Measurements from ENCODE around the gene TNRC6C. TPM values are rescaled to one million over a fixed set of nuclear protein-coding genes. Genes with fewer than 3 reads are reported as not detected.

Gene TNRC6C
- total and polyA plus RNA-seq, 9 of the 15 experiments (the other 6 are each of a cell fraction or from before 2014, with no cell fraction given): 0.20 to 4.9 (median 2.3) TPM

DNA sequence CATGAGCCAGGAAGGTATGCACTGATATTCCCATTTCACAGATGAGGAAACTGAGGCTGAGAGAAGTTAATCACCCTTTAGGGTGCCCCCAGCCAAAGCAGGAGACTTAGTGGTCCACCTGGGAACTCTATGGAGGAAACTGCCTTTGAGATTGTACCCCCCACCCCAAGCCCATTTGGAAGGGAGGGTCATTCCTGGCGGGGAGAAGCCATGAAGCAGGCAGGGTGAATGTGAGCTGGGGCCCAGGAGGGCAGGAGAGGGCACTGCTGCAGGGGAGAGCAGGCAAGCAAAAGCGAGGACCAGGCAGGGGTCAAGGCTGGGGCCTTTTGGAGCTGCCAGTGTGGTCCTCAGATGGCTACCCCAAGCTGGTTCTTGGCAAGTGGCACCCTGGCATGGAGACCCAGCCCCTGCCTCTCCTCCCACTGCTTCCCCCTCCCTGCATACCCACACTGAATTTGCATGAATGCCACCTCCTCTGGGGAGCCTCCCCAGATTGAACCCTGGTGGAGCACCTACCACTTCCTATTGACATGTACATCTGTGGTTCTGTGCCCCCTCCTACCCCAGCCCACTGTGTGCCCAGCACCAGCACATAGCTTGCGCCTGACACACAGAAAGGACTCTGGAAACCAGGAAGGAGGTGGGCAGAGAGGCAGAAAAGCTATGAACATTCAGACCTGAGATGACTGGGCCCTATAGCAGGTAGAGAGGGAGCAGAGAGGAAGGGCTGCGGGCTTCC lies 171.0 kb downstream of the TNRC6C start (continued):
- TF ChIP-seq, protein P1, sequence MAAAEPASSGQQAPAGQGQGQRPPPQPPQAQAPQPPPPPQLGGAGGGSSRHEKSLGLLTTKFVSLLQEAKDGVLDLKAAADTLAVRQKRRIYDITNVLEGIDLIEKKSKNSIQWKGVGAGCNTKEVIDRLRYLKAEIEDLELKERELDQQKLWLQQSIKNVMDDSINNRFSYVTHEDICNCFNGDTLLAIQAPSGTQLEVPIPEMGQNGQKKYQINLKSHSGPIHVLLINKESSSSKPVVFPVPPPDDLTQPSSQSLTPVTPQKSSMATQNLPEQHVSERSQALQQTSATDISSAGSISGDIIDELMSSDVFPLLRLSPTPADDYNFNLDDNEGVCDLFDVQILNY (CRISPR knock-in tag; IDR thresholded peaks at IDR 0.05): no peak
- TF ChIP-seq HNRNPH1 (optimal IDR thresholded peaks at IDR 0.05; ENCODE audit: low read depth, low read length) (no peak), ATF1 (CRISPR knock-in tag; IDR thresholded peaks at IDR 0.05) (no peak), ATF1 (tag; IDR thresholded peaks at IDR 0.05) (no peak; the same call in 1 of the 2 replicates), U2AF1 (optimal IDR thresholded peaks at IDR 0.05; ENCODE audit: low read depth, low read length) (no peak), ZNF23 (CRISPR knock-in tag; IDR thresholded peaks at IDR 0.05) (no peak), RAD21 (CRISPR knock-in tag; conservative IDR thresholded peaks at IDR 0.05 in 1 of 2, IDR thresholded peaks at IDR 0.05 in 1 of 2) (no peak), CREM (IDR thresholded peaks at IDR 0.05; ENCODE audit: low read depth) (no peak), ZNF175 (CRISPR knock-in tag; IDR thresholded peaks at IDR 0.05; ENCODE audit: low read depth) (no peak), ZNF174 (CRISPR knock-in tag; IDR thresholded peaks at IDR 0.05) (no peak), CBX3 (IDR thresholded peaks at IDR 0.05; ENCODE audit: borderline replicate concordance in 1 of 2, low read length in 2 of 2) (peak in 1 of 2 experiments; percentile 3; a peak in 1 of 3 replicates), NONO (IDR thresholded peaks at IDR 0.05; ENCODE audit: low read depth in 2 of 2, low read length in 1 of 2) (peak in 1 of 2 experiments; percentile 28; a peak in 1 of 4 replicates), SREBF1 (IDR thresholded peaks at IDR 0.05; ENCODE audit: borderline replicate concordance, low read depth, low read length) (no peak), NCOA4 (IDR thresholded peaks at IDR 0.05; ENCODE audit: partially characterized antibody) (no peak), ZNF668 (CRISPR knock-in tag; IDR thresholded peaks at IDR 0.05) (0 out of 2 replicates have a peak, but pooled peaks have one; percentile 24), PPARD (CRISPR knock-in tag; IDR thresholded peaks at IDR 0.05) (no peak), NCOA2 (IDR thresholded peaks at IDR 0.05; ENCODE audit: partially characterized antibody in 2 of 2) (no peak), PHF20 (IDR thresholded peaks at IDR 0.05; ENCODE audit: partially characterized antibody) (peak; percentile 69), RUNX1 (IDR thresholded peaks at IDR 0.05; ENCODE audit: low read depth) (no peak), DACH1 (IDR thresholded peaks at IDR 0.05; ENCODE audit: partially characterized antibody) (no peak), ZNF583 (CRISPR knock-in tag; IDR thresholded peaks at IDR 0.05) (no peak), RBM34 (IDR thresholded peaks at IDR 0.05; ENCODE audit: borderline replicate concordance, insufficient read depth, low read length) (no peak), TCF7 (IDR thresholded peaks at IDR 0.05; ENCODE audit: borderline replicate concordance) (no peak)
- TF ChIP-seq, protein P2, sequence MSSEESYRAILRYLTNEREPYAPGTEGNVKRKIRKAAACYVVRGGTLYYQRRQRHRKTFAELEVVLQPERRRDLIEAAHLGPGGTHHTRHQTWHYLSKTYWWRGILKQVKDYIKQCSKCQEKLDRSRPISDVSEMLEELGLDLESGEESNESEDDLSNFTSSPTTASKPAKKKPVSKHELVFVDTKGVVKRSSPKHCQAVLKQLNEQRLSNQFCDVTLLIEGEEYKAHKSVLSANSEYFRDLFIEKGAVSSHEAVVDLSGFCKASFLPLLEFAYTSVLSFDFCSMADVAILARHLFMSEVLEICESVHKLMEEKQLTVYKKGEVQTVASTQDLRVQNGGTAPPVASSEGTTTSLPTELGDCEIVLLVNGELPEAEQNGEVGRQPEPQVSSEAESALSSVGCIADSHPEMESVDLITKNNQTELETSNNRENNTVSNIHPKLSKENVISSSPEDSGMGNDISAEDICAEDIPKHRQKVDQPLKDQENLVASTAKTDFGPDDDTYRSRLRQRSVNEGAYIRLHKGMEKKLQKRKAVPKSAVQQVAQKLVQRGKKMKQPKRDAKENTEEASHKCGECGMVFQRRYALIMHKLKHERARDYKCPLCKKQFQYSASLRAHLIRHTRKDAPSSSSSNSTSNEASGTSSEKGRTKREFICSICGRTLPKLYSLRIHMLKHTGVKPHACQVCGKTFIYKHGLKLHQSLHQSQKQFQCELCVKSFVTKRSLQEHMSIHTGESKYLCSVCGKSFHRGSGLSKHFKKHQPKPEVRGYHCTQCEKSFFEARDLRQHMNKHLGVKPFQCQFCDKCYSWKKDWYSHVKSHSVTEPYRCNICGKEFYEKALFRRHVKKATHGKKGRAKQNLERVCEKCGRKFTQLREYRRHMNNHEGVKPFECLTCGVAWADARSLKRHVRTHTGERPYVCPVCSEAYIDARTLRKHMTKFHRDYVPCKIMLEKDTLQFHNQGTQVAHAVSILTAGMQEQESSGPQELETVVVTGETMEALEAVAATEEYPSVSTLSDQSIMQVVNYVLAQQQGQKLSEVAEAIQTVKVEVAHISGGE (CRISPR knock-in tag; IDR thresholded peaks at IDR 0.05): no peak
- TF ChIP-seq, protein P3, sequence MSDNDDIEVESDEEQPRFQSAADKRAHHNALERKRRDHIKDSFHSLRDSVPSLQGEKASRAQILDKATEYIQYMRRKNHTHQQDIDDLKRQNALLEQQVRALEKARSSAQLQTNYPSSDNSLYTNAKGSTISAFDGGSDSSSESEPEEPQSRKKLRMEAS (CRISPR knock-in tag; IDR thresholded peaks at IDR 0.05): no peak
